NCI-H1694 treated with DMSO at 0.1 percent for 48 hours (cell line): ENCODE results near the gene KLHL6.

Experiments used
- DNase-seq: peaks from one replicate; lab custom pipeline; 2025; lab: John Stamatoyannopoulos, UW

Gene KLHL6

GRCh38 chr3:183503746-183504145 lies 51.8 kb downstream of the KLHL6 start:
- no peak for DNase-seq

- peak; percentile 37 for DNase-seq
Measured at GRCh38 chr3:183502237-183503181, 53.0 kb downstream of the KLHL6 start.

- DNase-seq = no peak
Measured at GRCh38 chr3:183500981-183501704, 54.4 kb downstream of the KLHL6 start.

GRCh38 chr3:183500319-183500718 lies 55.2 kb downstream of the KLHL6 start:
- DNase-seq = no peak

GRCh38 chr3:183498634-183499033 lies 56.9 kb downstream of the KLHL6 start:
- no peak for DNase-seq

- DNase-seq = no peak
Measured at GRCh38 chr3:183497313-183497712, 58.2 kb downstream of the KLHL6 start.

DNA sequence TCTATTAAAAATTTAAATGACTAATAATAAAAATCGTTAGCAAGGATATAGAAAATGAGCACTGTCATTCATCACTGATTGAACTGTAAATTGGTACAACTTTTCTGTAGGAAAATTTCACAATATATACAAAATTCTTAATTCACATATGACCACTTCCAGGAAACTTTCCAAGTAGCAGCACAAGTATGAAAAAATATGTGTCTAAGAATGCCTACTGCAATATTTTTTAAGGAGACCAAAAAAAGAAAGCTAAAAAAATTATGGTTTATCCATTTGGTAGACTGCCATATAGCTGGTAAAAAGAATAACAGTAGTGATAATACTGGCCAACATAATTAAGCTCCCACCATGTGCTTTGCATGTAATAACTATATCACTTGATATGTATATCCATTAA lies 59.2 kb downstream of the KLHL6 start:
- no peak for DNase-seq

DNA sequence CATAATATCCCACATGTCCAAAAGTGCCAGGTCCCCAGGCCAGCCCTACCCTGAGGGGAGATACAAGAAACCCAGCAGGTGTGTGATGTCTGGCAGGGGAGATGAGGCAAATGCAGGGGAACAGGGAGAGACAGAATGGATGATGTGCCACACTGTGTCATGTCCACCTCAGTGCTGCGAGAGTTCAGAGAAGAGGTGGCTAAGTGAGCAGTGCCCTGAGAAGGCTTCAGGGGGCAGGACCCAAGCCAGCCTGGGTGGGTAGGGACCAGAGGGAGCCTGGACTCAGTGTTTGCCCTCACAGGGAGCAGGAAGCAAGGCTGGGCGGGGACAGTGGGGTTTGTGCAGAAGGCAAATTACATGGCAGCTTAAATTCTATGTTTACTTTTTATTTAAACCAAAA lies 61.2 kb downstream of the KLHL6 start:
- DNase-seq = no peak

DNA sequence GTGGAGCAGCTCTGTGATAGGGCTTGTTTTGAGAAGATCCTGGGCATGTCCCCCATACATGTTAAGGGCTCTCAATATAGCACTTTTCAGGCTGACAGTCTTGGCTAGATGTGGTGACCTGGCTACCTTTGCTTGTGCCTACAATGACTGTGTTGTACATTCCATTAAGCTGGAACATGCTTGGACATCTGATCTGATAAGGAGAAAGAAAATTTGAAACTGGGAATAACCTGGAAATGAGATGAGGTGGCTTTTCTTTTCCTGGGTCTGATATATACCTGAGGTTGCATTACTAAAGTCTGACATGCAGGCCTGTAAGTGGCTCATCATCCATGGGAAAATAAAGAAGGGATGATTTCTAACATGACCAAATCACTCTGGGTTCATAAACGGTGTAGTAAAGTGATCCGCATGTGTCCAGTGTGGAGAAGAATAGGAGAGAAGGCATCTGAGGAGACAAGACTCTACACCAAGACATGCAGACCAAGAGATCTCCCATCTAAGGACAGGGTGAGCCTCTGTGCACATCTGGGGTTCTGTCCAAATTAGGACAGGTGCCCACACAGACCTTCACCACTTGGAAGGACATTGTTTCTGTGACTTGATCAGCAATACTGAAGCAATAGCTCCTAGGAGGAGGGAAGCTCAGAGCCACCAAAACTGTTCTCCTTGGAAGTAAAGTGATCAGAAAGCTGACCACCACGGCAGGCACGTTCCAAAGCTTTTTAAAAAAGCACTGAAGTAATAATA lies 62.0 kb downstream of the KLHL6 start:
- no peak for DNase-seq

- DNase-seq = no peak
Measured at GRCh38 chr3:183492849-183493179, 62.7 kb downstream of the KLHL6 start.

DNA sequence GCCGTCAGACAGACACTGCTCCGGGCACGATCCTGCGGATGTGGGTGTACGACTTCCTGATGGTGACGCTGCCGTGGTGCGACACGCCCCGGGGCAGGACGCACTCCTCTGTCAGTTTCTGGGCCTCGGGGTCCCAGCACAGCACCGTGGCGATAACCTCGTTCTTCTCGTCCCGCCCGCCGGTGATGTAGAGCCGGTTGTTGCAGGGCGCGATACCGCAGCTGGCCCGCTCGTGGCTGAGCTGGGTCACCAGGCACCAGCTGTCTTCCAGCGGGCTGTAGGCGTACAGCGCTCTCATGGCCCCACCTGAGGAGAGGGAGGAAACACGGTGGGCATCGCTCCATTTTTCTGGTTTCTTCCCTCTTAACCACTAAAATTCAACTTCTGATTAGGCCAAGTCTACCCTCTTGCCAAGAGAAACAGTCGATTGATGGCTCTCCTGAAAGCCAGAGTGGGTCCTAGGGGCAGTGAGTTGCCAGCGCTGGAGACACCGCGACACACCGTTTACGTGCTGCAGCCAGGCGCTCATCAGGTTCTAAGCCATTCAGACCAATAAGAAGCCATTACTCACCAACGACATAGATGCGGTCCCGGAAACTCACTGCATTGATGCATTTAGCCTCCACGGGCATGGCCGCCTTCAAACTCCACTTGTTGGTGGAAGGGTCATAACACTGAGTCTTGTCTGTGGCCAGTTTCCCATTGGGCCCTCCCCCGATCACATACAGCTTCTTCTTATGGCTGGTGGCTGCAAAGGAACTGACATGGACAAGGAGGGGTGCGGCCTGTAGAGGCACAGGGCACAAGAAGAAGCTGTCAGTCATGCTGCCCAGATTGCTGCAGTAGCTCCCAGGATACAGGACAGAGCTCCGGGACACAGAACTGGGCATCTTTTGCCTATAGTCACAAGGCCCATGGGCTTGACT lies 63.3 kb downstream of the KLHL6 start:
- no peak for DNase-seq

DNA sequence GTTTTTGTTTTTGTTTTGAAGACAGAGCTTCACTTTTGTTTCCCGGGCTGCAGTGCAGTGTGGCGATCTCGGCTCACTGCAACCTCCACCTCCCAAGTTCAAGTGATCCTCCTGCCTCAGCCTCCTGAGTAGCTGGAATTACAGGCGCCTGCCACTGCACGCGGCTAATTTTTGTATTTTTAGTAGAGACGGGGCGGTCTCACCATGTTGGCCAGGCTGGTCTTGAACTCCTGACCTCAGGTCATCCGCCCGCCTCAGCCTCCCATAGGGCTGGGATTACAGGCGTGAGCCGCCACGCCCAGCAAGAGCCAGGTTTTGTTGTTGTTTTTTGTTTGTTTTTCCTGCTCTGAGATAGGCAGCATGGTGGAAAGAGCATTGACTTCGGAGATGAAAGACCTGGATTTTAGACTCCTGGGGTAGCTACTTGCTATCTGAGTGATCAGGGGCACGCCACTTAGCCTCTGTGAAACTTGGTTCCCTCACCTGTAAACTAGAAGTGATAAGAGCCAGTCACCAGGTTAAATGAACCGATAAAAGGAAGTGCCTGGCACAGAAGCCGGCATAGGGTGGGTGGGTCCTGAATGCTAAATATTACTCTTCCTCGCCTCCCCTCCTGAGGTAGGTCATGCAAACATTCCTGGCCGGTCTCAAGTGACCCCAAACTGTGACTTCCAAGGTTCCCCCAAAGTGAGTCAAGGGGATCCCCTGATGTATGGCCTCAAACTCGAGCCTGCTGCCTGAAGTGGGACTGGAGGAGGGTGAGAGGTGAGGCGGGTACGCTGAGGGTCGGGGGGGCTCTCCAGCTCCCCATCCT lies 64.2 kb downstream of the KLHL6 start:
- no peak for DNase-seq

DNA sequence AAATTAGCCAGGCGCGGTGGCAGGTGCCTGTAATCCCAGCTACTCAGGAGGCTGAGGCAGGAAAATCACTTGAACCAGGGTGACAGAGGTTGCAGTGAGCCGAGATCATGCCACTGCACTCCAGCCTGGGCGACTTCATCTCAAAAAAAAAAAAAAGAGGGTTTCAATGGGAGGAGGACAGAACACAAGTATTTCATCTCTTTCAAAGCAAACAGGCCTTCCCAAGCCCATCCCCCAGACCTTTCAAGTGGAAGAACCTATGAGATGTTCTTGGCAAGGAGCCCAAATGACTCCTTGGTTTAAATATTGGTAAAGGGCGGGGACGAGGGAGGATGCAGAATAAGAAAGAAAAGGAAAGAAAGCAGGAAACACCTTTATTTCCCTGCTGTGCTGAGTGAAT lies 64.9 kb downstream of the KLHL6 start:
- DNase-seq = no peak

DNA sequence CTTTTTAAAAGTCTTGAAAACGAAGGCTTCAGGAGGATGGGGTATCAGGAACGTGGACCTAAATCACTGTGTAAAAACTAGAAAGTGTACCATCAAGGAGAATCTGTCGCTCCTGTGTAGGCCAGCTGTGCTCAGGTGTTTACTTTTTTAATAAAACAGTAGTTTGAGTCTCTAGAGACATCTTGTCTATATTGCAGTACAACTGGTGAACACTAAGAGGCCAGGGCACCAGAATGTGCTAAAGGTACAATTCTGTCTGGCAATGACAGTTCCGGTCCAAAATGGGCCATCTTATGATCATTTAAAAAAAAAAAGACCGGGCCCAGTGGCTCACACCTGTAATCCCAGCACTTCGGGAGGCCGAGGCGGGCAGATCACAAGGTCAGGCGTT lies 65.3 kb downstream of the KLHL6 start:
- no peak for DNase-seq

GRCh38 chr3:183489455-183490210 lies 65.9 kb downstream of the KLHL6 start:
- no peak for DNase-seq

GRCh38 chr3:183488343-183488742 lies 67.2 kb downstream of the KLHL6 start:
- DNase-seq = no peak

DNA sequence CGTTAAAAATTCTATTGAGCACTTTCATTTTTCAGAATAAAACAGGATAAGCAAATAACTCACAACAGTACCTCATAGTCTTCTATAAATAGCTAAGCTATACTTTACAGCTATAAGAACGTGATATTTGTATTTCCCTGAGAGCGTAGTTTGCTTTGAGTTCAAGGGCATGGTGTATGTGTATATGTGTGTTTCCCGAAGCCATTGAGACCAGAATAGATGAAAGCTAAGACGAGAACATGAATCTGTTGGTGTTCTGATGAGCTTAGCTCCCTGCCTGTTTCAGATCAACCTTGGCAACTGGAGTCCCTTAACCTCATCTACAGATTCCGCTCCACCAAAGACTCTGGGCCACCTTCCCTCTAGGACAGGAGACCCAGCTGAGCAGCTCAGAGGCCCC lies 67.6 kb downstream of the KLHL6 start:
- no peak for DNase-seq

- no peak for DNase-seq
Measured at GRCh38 chr3:183487016-183487415, 68.5 kb downstream of the KLHL6 start.

GRCh38 chr3:183486472-183486871 lies 69.0 kb downstream of the KLHL6 start:
- DNase-seq = no peak

- no peak for DNase-seq
Measured at GRCh38 chr3:183485585-183485984, 69.9 kb downstream of the KLHL6 start.
